NCI-H2171 treated with DMSO at 0.1 percent for 48 hours (cell line): Measurements from ENCODE around the gene PARD3.
A peak's percentile ranks its signal among the peaks of the same experiment; 100 is the strongest.
"Not testable (repeated sequence)": the region's sequence is repeated elsewhere in the genome, so short reads cannot be mapped to it uniquely, and the experiment has no call there.

Source experiments
- DNase-seq: peaks from one replicate; lab custom pipeline; 2025; lab: John Stamatoyannopoulos, UW

The PARD3 gene

DNA sequence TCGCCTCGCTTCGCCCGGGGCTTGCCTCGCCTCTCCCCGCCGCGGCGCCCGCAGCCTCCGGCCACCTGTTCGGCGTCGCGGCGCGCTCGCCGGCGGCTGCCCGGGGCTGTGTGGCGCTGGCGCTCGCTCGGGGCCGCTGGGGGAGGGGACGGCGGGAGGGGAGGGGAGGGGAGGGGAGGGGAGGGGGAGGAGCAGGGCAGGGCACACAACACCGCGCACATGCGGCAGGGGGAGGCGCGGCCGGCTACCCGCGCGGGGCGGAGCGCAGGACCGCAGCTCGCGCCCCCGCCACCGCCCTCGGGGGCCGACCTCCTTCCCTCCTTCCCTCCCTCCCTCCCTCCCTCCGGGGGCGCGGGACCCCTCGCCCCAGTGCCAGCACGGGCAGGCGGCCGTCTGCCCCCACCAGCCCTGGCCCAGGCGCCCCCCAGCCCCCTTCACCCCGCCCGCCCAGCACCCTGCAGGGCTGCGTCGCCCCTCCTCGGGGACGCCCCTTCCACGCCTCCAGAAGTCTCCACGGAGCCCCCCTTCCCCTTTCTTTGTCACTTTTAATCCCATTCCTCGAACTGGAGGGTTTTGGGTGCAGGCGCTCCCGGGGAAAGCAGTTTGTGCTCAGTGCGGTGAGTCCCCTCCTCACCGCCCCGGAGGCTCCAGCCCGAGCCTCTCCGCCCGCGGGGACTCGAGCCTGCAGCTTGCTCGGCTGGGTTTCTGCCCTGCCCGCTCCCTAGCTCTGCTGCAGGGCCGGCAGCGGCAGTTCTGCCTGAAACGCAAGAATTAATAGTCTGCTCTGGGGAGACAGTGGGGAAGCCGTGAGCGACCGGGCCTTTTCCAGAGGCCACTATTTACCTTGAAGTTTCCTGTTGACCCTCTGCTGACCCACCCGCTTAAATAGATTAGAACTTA is at the start of gene PARD3:
Gene PARD3, minus strand, starts transcription at position 112 of the 900 bp plus-strand sequence. CDS start 301 bp downstream, outside the sequence.
- peak; percentile 38 for DNase-seq

DNA sequence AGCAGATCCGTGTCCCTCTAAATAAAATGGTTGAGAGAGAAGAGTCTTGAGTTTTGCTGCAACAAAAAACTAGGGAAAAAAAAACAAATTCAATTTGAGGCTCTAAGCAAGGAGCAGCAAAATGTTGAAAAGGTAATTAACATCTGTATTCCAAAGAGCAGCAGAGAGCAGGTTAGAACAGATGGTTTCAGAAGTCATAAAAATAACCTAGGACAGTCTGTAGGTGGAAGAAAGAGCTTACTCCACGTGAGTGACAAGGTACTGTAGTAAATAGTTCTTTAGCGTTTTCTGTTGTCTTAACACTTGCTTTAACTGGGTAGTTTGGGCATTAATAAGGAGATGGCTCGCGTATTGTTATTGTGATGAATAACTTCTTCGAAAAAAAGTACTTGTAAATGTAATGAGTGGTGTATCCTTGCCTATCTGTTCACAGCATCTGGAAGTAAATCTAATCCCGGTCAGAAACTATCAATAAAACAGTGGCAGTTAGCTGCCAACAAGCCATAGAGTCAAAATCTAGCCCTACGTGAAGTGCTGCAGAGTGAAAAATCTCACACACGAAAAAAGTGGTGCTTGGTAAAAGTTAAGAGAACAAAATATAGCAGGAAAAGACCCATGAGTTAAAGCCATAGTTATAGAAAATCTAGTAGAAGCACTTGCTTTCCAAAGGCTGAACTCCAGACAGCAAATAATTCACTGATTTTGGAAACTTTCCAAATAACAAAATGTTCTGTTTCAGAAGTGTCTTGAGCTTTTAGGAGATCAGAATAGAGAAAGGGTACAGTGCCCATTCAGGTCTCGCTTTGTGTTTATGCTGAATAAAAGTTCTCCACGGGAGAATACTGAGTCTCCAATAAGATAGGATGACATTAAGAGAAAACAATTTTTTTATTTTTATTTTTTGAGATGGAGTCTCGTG is 49.3 kb upstream of the PARD3 start:
- peak; percentile 74 for DNase-seq

DNA sequence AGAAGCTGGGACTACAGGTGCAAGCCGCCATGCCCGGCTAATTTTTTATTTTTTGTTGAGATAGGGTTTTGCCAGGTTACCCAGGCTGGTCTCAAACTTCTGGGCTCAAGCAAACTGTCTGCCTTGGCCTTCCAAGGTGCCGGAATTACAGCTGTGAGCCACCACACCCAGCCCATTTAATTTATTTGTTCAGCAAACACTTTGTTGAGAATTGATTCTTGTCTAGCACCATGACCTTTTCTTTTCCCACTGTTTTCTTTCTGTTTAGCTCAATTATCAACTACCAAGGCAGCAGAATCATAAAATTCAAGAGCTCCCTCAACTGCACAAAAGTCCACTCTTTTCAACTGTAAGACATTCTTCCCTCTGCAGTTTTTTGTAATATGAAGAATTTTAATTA is 47.8 kb upstream of the PARD3 start:
- DNase-seq, result no peak

DNA sequence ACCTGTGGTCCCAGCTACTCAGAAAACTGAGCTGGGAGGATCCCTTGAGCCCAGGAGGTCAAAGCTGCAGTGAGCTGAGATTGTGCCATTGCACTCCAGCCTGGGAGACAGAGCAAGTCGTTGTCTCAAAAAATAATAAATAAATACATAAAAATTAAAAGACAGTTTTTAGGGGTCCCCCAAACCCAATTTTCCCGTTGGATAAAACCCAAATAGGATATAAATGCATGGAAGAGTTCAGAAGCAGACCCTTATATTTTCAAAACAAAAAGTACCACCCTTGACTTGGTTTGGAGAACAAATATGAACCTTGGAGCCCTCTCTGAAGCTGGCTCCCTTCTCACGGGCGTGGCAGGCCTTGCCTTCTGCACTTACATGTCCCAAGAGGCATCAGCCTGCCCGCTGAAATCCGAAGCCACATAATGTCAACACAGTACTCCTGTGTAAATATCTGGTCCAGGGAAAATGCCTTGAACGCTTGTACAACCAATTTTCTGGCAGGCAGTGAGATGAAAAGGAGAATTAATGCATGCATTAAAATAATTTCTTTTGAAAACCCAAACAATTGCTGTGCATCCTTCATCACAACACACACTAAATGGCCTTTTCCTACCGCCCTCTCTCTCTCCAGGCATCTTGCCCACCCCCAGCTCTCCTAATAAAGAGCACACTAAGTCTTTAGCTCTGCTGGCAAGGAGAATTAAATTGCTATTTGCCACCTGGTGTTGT is 46.4 kb upstream of the PARD3 start:
- DNase-seq, result peak; percentile 92

DNA sequence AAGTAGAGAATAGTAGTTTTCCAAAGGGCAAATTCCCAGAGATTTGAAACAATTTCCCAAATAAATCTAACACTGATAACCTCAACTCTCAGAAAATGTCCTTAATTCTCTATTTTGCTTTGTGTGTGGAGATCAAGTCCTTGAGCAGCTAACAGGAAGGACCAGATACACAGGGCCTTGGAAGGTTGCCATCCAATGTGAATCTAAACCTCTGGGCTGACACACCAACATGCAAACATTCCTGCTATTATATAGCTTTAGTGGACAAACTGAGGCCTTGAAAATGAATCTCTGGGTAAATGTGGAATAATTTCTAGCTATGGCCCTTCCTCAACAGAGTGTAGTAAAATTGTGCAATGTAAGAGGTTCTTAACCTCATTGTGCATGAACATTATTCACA is 44.1 kb upstream of the PARD3 start:
- DNase-seq, result no peak

DNA sequence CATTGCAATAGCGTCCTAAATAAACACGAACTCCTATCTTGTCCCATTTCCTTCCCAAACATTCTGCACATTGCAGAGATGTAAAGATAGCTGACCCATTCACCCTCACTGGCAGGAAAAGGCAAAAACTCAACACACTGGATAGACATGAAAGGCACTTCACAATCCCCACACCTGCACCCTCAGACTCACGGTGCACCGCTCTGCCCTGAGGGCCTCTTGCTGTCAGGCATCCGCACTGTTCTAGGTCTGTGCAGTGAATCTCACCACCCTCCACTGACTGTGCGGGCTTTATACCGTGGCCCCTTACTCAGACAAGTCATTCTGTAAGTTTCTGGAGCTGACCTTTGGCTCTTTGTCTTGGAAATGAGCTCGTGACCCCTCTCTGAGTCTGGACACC is 42.9 kb upstream of the PARD3 start:
- DNase-seq, result no peak

DNA sequence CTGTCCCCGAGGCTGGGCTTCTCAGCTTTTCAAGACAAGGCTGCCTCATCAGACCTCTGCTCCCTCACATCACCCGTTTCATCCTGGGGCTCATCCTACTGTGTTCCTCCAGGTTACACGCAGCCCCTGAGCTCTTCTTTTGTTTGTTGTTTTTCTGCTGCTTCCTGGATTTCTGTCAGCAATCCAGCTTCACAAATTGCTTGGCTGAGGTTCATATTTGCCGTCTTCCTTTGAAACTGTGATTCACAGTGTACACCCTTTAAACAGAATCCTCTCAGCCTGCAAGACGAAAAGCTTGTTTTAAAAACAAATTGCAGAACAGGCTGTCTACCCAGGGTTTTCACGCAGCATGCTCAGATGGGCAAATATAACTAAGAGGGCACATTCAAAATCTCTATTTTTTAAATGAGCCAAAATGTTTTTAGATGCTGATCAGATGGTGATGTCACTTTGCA is 39.1 kb upstream of the PARD3 start:
- no peak for DNase-seq

DNA sequence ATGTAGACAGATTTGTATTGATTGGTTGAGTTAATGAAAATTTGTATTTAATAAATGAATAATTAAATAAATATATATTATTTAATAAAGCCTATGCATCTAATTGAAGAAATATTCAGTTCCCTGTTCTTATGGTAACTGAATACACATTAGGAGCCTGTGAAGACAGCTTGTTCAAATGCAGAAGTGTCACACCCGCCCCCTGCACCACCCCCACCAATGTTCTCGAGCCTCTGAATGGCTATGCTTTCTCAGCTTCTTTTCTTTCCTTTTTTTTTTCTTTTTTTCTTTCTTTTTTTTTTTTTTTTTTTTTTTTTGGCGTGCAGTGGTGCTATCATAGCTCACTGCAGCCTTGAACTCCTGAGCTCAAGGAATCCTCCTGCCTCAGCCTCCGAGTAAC is 38.3 kb upstream of the PARD3 start:
- DNase-seq, result no peak

DNA sequence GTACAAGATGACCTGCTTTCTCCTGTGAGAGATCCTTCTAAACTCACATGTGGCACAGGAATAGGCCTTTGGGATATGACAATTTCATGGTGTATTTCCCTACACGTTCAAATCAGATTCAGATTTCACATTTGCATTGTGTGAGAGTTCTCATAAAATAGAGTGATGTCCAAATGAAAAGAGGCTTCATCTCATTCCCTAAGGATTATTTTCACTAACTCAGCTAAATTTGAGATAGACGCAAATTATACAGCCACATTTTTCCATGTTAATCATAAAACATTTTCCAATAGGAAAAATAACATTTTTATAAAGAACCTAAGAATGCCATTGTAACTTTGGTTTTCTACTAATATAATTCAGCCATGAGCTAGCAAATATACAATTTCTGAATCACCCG is 35.5 kb upstream of the PARD3 start:
- DNase-seq, result no peak

DNA sequence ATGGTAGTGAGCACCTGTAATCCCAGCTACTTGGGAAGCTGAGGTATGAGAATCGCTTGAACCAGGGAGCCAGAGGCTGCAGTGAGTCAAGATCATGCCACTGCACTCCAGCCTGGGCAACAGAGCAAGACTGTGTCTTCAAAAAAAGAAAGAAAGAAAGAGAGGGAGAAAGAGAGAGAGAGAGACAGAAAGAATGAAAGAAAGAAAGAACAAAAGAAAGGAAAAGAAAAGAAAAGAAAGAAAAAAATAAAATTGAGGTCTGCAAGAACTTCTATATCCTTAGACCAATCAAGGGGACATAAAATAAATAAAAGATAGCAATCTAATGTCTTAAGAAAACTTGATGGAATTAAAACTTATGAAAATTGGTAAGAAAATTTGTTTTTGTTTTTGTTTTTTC is 34.9 kb upstream of the PARD3 start:
- no peak for DNase-seq

DNA sequence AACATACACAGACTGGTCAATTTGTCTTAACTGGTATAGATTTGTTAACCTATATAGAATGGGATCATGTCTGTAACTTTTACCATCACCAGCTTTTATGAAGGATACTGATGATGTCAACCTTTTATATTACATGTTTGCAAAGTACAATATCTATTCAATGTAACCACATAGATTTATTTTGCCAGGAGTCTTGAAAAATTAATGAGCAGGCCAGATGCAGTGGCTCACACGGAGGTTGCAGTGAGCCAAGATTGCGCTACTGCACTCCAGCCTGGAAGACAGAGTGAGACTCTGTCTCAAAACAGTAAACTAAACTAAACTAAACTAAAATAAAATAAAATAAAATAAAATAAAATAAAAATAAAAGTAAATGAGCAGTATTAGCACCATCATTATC is 30.0 kb upstream of the PARD3 start:
- no peak for DNase-seq

DNA sequence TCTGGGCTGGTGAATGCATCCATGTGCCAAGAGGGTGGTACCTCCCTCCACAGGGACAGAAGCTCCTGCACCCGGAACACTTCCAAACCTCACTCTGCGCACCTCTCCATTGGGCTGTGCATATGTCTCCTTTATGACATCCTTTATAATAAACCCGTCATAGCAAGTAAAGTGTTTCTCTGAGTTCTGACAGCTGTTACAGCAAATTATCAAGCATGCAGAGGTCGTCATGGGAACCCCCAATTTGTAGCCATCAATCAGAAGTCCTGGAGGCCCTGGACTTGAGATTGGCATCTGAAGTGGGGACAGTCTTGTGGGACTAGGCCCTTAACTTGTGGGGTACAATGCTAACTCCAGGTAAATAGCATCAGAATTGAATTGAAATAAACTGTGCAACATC is 29.4 kb upstream of the PARD3 start:
- peak; percentile 37 for DNase-seq

DNA sequence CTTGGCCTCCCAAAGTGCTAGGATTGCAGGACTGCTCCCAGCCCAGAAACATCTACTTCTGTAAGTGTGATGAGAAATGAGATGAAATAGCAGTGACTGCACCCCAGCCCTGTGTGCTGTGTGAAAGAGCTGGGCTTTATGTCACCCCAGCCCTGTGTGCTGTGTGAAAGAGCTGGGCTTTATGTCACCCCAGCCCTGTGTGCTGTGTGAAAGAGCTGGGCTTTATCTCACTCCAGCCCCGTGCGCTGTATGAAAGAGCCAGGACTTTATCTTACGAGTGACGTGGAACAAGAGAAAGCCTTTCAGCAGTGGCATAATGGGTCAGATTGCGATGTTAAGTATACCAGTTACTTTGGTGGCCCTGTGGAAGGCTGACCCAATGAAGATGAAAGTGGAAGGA is 28.4 kb upstream of the PARD3 start:
- DNase-seq, result not testable (repeated sequence)

DNA sequence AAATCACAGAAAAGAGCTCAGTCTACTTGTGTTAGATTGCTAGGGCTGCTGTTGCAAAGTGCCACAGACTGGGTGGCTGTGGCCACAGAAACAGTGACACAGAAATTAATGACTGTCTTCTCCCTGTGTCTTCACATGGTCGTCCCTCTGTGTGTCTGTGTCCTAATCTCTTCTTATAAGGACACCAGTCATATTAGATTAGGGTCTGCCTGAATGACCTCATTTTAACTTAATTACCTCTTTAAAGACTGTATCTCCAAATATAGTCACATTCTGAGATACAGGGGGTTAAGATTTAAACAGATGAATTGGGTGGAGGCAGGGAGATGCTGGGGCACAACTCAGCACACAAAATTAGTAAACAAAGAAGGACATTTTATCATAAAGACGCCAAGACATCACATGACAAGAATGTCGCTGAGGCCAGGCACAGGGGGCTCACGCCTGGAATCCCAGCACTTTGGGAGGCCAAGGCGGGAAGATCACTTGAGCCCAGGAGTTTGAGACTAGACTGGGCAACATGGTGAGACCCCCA is 23.3 kb upstream of the PARD3 start:
- DNase-seq, result no peak

DNA sequence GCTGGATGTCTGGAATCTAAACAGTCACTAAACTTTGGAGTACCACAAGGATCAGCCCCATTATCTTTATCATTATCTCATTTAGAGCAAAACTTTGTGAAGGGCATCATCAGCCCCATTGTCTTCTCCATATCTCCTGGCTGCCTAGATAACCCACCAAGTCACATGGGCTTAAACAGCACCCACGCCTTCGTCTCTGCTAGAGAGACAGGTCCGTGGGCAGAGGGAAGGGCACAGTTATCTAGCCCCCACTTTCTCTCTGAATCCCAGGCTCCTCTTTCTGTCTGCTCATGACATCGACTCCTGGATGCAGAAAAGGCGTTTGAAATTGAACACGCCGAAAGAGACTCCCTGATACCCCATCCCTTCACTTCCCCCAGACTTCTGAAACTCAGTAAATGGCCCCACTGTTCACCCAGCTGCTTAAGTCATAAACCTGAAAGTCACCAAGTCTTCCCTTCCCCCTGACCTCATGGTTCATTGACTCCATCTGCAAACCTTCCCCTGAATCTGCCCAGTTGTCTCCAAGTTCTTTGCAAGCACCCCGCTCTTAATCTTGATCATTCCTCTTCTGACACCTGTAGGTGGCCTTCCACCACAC is 20.9 kb upstream of the PARD3 start:
- DNase-seq, result no peak

DNA sequence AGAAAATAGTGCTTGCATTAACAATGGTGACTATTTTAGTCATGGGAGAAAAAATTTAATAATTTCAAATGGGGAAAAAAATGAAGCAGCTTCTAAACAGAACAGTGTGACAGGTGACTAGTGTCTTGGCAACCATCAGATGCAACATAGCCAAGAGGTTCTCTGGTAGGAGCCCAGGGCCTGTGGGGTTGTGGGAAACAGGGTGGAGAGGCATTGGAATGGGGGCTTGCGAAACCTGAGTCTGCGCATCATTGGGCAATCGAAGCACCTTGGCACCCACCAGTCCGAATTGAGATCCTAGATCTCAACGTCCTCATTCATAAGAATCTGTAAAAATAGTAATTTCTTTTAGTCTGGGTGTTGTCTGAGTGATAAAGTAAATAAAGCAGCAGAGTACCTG is 19.2 kb upstream of the PARD3 start:
- peak; percentile 52 for DNase-seq

DNA sequence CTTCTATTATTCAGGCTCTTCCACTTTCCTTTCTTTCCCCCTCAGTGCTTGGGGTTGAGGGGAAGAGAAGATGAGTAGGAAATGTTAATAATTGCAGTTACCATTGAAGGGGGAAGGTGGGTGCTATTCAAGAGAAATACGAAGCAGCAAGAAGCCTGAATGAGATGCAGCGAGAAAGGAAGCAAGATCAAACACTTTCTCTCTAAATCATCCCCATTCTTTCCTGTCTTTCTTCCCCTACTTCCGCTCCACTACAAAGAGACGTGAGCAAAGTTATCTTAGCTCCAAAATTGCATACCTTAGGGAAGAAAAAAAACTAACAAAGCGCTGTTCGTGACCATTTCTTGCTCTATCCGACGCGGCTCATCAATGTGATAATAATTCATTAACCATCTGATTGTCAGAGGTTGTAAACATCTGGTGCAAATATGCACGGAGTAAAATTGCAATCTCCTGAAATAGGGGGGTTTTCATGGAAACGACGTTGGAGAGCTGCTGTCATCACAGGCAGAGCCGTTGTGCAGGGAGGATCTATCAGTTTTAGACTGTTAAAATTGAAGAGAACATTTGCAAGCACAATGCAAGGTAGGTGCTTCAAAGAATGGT is 15.2 kb upstream of the PARD3 start:
- no peak for DNase-seq

DNA sequence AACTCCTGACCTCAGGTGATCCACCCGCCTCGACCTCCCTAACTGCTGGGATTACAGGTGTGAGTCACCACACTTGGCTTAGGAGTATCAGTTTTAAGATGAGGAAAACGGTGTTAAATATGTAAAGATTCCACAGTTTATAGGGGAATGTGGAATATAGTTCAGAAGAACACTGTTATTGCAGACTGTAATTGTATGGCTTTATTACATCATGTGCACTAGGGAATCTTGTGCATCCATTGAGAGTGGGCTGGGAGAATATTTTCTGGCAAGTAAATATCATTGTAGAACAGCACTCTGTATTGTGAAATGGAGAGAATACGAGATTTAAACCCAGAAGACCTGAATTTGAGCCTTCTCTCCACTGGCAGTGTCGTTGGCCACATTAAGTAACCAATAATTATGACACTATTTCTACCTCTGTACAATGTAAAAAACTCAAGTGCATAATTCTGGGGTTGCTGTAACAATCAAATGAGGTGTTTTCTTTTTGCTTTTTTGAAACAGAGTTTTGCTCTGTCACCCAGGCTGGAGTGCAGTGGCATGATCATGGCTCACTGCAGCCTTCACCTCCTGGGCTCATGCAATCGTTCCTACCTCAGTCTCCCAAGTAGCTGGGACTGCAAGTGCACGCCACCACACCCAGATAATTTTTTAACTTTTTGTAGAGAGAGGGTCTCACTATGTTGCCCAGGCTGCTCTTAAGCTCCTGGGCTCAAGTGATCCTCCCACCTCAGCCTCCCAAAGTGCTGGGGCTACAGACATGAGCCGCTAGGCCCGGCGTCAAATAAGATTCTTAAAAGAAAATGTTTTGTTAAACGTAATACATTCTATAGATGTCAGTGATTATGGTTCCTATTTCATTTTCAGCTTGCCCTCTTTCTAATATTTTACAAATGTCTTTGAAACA is 12.0 kb upstream of the PARD3 start:
- DNase-seq, result no peak

DNA sequence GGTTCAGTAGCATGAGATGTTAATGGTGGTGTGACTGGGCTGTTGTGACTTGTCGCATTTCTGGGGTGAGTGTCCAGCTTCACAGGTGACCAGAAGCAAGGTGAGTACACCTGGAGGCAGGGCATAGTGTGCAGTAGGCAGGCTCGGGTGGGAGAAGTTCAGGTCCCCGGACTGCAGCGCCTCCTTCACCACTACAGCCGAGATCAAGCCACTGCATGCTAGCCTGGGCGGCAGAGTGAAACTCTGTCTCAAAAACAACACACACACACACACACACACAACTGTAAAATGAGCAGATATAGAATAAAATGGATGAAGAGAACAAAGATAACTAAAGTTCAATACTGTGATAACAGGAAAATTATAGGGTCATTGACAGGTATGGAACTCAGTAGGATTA is 11.1 kb upstream of the PARD3 start:
- DNase-seq, result no peak

DNA sequence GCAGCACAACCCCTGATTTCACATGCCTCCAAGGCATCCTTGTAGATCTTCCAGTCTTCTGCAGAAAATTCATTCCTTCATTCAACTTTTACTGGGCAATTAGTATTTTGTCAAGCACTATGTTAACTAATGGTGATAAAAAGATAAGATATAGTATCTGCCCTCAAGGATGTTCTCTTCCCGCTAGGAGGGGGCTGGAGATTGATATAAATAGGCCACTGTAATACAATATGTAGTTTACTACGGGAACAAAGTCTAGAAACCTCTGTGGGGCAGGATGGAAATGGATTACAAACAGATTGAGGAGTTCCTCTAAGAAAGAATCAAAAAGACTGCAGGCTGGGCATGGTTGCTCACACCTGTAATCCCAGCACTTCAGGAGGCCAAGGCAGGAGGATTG is 10.3 kb upstream of the PARD3 start:
- DNase-seq, result no peak
